Keratinocyte (primary cell): ENCODE data around the gene FLAD1. TPM values are rescaled to one million over a fixed set of nuclear protein-coding genes. Genes with fewer than 3 reads are reported as not detected.

ENCODE experiments used
- DNase-seq: peaks from one replicate; pipeline ENCODE4 v3.0.0-alpha.2; 2011; ENCODE audit warnings: low read depth, missing footprints, low spot score
- FAIRE-seq: peaks from 2 replicates; lab custom pipeline; 2011; peaks lifted over from hg19 to GRCh38; lab: Jason Lieb, UNC
- H2AFZ ChIP-seq: 2 replicates; pipeline ENCODE4 v1.6.0; 2012; ENCODE audit warnings: low read length, control low read depth, inconsistent platforms; ENCODE audit not compliant: control insufficient read depth
- H3K27ac ChIP-seq: 2 replicates; pipeline ENCODE4 v1.5.1; 2011; ENCODE audit warnings: low read length; ENCODE audit not compliant: control insufficient read depth, insufficient read depth
- H3K27me3 ChIP-seq: 3 replicates; pipeline ENCODE4 v1.6.0; 2011; ENCODE audit warnings: low read length; ENCODE audit not compliant: control insufficient read depth, insufficient read depth; ENCODE audit errors: extremely low read depth
- H3K36me3 ChIP-seq, 2 experiments: 2 replicates in 1 of 2; 3 replicates in 1 of 2; pipeline ENCODE4 v1.5.1; 2011; ENCODE audit warnings: low read length in 2 of 2, mild to moderate bottlenecking in 1 of 2; ENCODE audit not compliant: control insufficient read depth in 2 of 2, insufficient read depth in 2 of 2; ENCODE audit errors: extremely low read depth in 1 of 2
- H3K4me1 ChIP-seq: 3 replicates; pipeline ENCODE4 v1.5.1; 2011; ENCODE audit warnings: low read length; ENCODE audit not compliant: control insufficient read depth, insufficient read depth; ENCODE audit errors: extremely low read depth
- H3K4me2 ChIP-seq: 3 replicates; pipeline ENCODE4 v1.6.0; 2011; ENCODE audit warnings: low read depth, low read length; ENCODE audit not compliant: control insufficient read depth, insufficient read depth; ENCODE audit errors: extremely low read depth
- H3K4me3 ChIP-seq, 3 experiments: fragments of 200-600 bp in 1 of 3; sonication (generic) in 1 of 3; 2 replicates in 2 of 3; 3 replicates in 1 of 3; pipeline ENCODE4 v1.5.1; 2011 to 2016; ENCODE audit warnings: low read length in 3 of 3, mild to moderate bottlenecking in 3 of 3, control low read depth in 2 of 3, inconsistent platforms in 1 of 3, low read depth in 1 of 3, mixed read lengths in 1 of 3, mixed run types in 1 of 3, moderate library complexity in 1 of 3; ENCODE audit not compliant: control insufficient read depth in 2 of 3, insufficient read depth in 2 of 3; ENCODE audit errors: extremely low read depth in 1 of 3
- H3K79me2 ChIP-seq: 2 replicates; pipeline ENCODE4 v1.6.0; 2012; ENCODE audit warnings: low read length; ENCODE audit not compliant: control insufficient read depth, insufficient read depth
- H3K9ac ChIP-seq: 3 replicates; pipeline ENCODE4 v1.6.0; 2011; ENCODE audit warnings: low read length; ENCODE audit not compliant: control insufficient read depth, insufficient read depth; ENCODE audit errors: extremely low read depth
- H3K9me1 ChIP-seq: 3 replicates; pipeline ENCODE4 v1.6.0; 2011; ENCODE audit warnings: low read length; ENCODE audit not compliant: control insufficient read depth, insufficient read depth; ENCODE audit errors: extremely low read depth
- H3K9me3 ChIP-seq: 2 replicates; pipeline ENCODE4 v1.5.1; 2012; ENCODE audit warnings: low read depth, low read length; ENCODE audit not compliant: control insufficient read depth
- H4K20me1 ChIP-seq: 3 replicates; pipeline ENCODE4 v1.6.0; 2011; ENCODE audit warnings: low read length; ENCODE audit not compliant: control insufficient read depth, insufficient read depth; ENCODE audit errors: extremely low read depth
- CTCF ChIP-seq, 3 experiments: IDR thresholded peaks in 1 of 3; conservative IDR thresholded peaks in 1 of 3; optimal IDR thresholded peaks in 1 of 3; 2 replicates in 2 of 3; 3 replicates in 1 of 3; pipeline versions ENCODE3 to v1.5.1; 2011; ENCODE audit warnings: low read length in 3 of 3, mild to moderate bottlenecking in 3 of 3, moderate library complexity in 2 of 3, control low read depth in 1 of 3, inconsistent platforms in 1 of 3; ENCODE audit not compliant: insufficient read depth in 2 of 3; ENCODE audit errors: extremely low read depth in 1 of 3
- EZH2 ChIP-seq: IDR thresholded peaks from one replicate; pipeline ENCODE4 v1.6.1; 2012; ENCODE audit warnings: inconsistent platforms, mild to moderate bottlenecking, low read length, moderate library complexity
- dilution Hi-C: fragments of 300-500 bp; cut with MboI; formaldehyde crosslinking; loops from one replicate; pipeline ENCODE4 v1.7.0; 2020; ENCODE audit warnings: low sequenced_read_pairs; ENCODE audit not compliant: extremely low pct_ligation_motif_present
- polyA plus RNA-seq, 5 experiments: library from polyadenylated mRNA; depleted of rRNA in 3 of 5; stranded (reverse) in 3 of 5; stranded (forward) in 1 of 5; unstranded in 1 of 5; fragments of >200 nt; gene quantifications; 1 replicate in 1 of 5; 2 replicates in 3 of 5; 3 replicates in 1 of 5; pipeline versions ENCODE4 v1.2.1 to v1.2.3, GENCODE V29; 2011 to 2012; ENCODE audit warnings: missing spikeins in 2 of 5, low read depth in 1 of 5, low replicate concordance in 1 of 5

Gene FLAD1
- polyA plus RNA-seq, 1 donor (not counting 4 experiments of a cell fraction or from before 2014, with no cell fraction given) = 51.4 TPM

- Histone ChIP-seq H3K9me3 (no peaks in the 10 kb centered on the region), H3K9me1 (no peaks in the 10 kb centered on the region), H3K27me3 (no peaks in the 10 kb centered on the region), H3K9ac (peak overlapping the region; percentile 87), H3K4me2 (peak overlapping the region; percentile 100), H2AFZ (peak overlapping the region; percentile 49), H4K20me1 (no peaks in the 10 kb centered on the region), H3K36me3 (peaks cover 22 to 37% of the 10 kb centered on the region in 2 experiments), H3K4me3 (peak overlapping the region; percentile 62 to 96 (median 90)), H3K4me1 (peaks cover 37% of the 10 kb centered on the region), H3K79me2 (peaks cover 24% of the 10 kb centered on the region), H3K27ac (peak overlapping the region; percentile 81)
- FAIRE-seq (no peak), DNase-seq (no peak)
- no peak for TF ChIP-seq CTCF (optimal IDR thresholded peaks at IDR 0.05 in 1 of 3, IDR thresholded peaks at IDR 0.05 in 1 of 3, conservative IDR thresholded peaks at IDR 0.05 in 1 of 3; ENCODE audit: extremely low read depth in 1 of 3, insufficient read depth in 2 of 3, low read length in 3 of 3)
- no peak for TF ChIP-seq EZH2
- dilution Hi-C loops = no loop called here
Observed at GRCh38 chr1:154960446-154961136, 22.6 kb upstream of the FLAD1 start.

- Histone ChIP-seq H3K9ac (peak within 1 kb of the TSS; percentile 87), H3K4me3 (peak within 1 kb of the TSS; percentile 62 to 96 (median 90)), H2AFZ (peak within 1 kb of the TSS; percentile 75), H4K20me1 (no peaks in the 10 kb centered on the region), H3K9me1 (no peaks in the 10 kb centered on the region), H3K4me2 (peak within 1 kb of the TSS; percentile 100), H3K9me3 (no peaks in the 10 kb centered on the region), H3K79me2 (peaks cover 32% of the 10 kb centered on the region), H3K27ac (peak within 1 kb of the TSS; percentile 81), H3K4me1 (peaks cover 33% of the 10 kb centered on the region), H3K27me3 (no peaks in the 10 kb centered on the region), H3K36me3 (peaks cover 30 to 46% of the 10 kb centered on the region in 2 experiments)
- TF ChIP-seq CTCF (optimal IDR thresholded peaks at IDR 0.05 in 1 of 3, IDR thresholded peaks at IDR 0.05 in 1 of 3, conservative IDR thresholded peaks at IDR 0.05 in 1 of 3; ENCODE audit: extremely low read depth in 1 of 3, insufficient read depth in 2 of 3, low read length in 3 of 3) = peak; percentile 31 to 62 (median 44)
- TF ChIP-seq EZH2 = no peak
- FAIRE-seq (no peak), DNase-seq (no peak)
- dilution Hi-C loops = no loop called here
Observed at GRCh38 chr1:154961207-154962155, 21.7 kb upstream of the FLAD1 start, which contains the start of gene PYGO2. PYGO2 (minus strand) TSS chr1:154961782; CDS start chr1:154961576, 206 bp downstream.
